Endodermal cell (in vitro differentiated cells): ENCODE results near the gene RNF169. TPM values are rescaled to one million over a fixed set of nuclear protein-coding genes. Genes with fewer than 3 reads are reported as not detected.

ENCODE experiments used
- DNase-seq: peaks from one replicate; pipeline ENCODE4 v3.0.0-alpha.2; 2017
- H3K27ac ChIP-seq: 2 replicates; pipeline ENCODE4 v1.5.1; 2013; ENCODE audit warnings: mild to moderate bottlenecking, low read depth, low read length, moderate library complexity
- H3K27me3 ChIP-seq: 2 replicates; pipeline ENCODE4 v1.6.1; 2013; ENCODE audit warnings: mild to moderate bottlenecking, low read length, moderate library complexity; ENCODE audit not compliant: insufficient read depth, control insufficient read depth, poor library complexity, severe bottlenecking
- H3K36me3 ChIP-seq: 2 replicates; pipeline ENCODE4 v1.7.0; 2013; ENCODE audit warnings: mild to moderate bottlenecking, low read length, moderate library complexity; ENCODE audit not compliant: control insufficient read depth, insufficient read depth
- H3K4me1 ChIP-seq: one replicate; pipeline ENCODE4 v1.7.0; 2013; ENCODE audit warnings: low read length; ENCODE audit not compliant: control insufficient read depth, insufficient read depth
- H3K4me3 ChIP-seq: 2 replicates; pipeline ENCODE4 v1.5.1; 2013; ENCODE audit warnings: mild to moderate bottlenecking, low read length, moderate library complexity
- H3K9ac ChIP-seq: 2 replicates; pipeline ENCODE4 v1.6.1; 2013; ENCODE audit warnings: mild to moderate bottlenecking, low read length, moderate library complexity; ENCODE audit not compliant: poor library complexity, severe bottlenecking; ENCODE audit errors: extremely low read depth
- H3K9me3 ChIP-seq: 2 replicates; pipeline ENCODE4 v1.6.1; 2013; ENCODE audit warnings: mild to moderate bottlenecking, low read length, moderate library complexity; ENCODE audit not compliant: control insufficient read depth
- H3K27ac Mint-ChIP-seq: 2 replicates; pipeline ENCODE4 v1.8.0; 2020; ENCODE audit warnings: mixed read lengths
- H3K27me3 Mint-ChIP-seq: 2 replicates; pipeline ENCODE4 v1.8.0; 2021; ENCODE audit warnings: mild to moderate bottlenecking, mixed read lengths; ENCODE audit not compliant: insufficient read depth
- H3K36me3 Mint-ChIP-seq: 2 replicates; pipeline ENCODE4 v1.8.0; 2020; ENCODE audit warnings: low read depth, mixed read lengths
- H3K4me1 Mint-ChIP-seq: 2 replicates; pipeline ENCODE4 v1.8.0; 2020; ENCODE audit warnings: mixed read lengths
- H3K4me3 Mint-ChIP-seq: 2 replicates; pipeline ENCODE4 v1.8.0; 2020; ENCODE audit warnings: mild to moderate bottlenecking, moderate library complexity, mixed read lengths
- H3K9me3 Mint-ChIP-seq: 2 replicates; pipeline ENCODE4 v1.8.0; 2020; ENCODE audit warnings: mild to moderate bottlenecking, mixed read lengths
- CTCF ChIP-seq: fragments of 200-600 bp; sonication (generic); conservative IDR thresholded peaks from 2 replicates; pipeline ENCODE4 v1.5.0; 2021; ENCODE audit warnings: antibody characterized with exemption, mild to moderate bottlenecking
- WGBS, 2 experiments: methylation state at CpG; one replicate each; pipeline versions ENCODE4 v1.1.5 to v1.1.7; 2013; ENCODE audit warnings: missing lambda C conversion rate in 2 of 2, mixed read lengths in 1 of 2; ENCODE audit not compliant: insufficient coverage in 1 of 2, insufficient read length in 1 of 2; 5-methylcytosine and 5-hydroxymethylcytosine counted together
- total RNA-seq, 2 donors: library from RNA; stranded (reverse); fragmentation: NEBNext Ultra II Directional in 1 of 2; extraction: Animal tissue kit (Norgen Biotek cat#: 25700) in 1 of 2; gene quantifications; 2 replicates in 1 of 2; 3 replicates in 1 of 2; pipeline ENCODE4 v1.2.1, GENCODE V29; 2021

The RNF169 gene
- total RNA-seq, 2 donors from 2014 or later = 18.3 to 23.6 TPM

GRCh38 chr11:74784726-74785125, 36.1 kb downstream of the RNF169 start:
- Mint-ChIP-seq H3K4me3 (no peak overlapping the region), H3K9me3 (no peaks in the 10 kb centered on the region), H3K36me3 (peaks cover 4% of the 10 kb centered on the region), H3K27me3 (no peaks in the 10 kb centered on the region), H3K27ac (no peak overlapping the region), H3K4me1 (peaks cover 4% of the 10 kb centered on the region)
- 88 to 100% methylated on average over 1 to 4 of the region's 4 CpGs for WGBS, 2 experiments
- H3K9ac ChIP-seq = no peak overlapping the region
- peaks cover 5% of the 10 kb centered on the region for H3K36me3 ChIP-seq
- DNase-seq = no peak
- H3K4me1 ChIP-seq = no peaks in the 10 kb centered on the region
- no peak for TF ChIP-seq CTCF
- no peak overlapping the region for H3K4me3 ChIP-seq
- peaks cover 3% of the 10 kb centered on the region for H3K9me3 ChIP-seq
- no peak overlapping the region for H3K27ac ChIP-seq
- no peaks in the 10 kb centered on the region for H3K27me3 ChIP-seq

GRCh38 chr11:74786574-74786973, 37.9 kb downstream of the RNF169 start:
- H3K36me3 Mint-ChIP-seq = peaks cover 19% of the 10 kb centered on the region
- H3K4me1 Mint-ChIP-seq = peaks cover 4% of the 10 kb centered on the region
- Histone ChIP-seq H3K4me1 (no peaks in the 10 kb centered on the region), H3K9me3 (peaks cover 15% of the 10 kb centered on the region), H3K9ac (no peak overlapping the region), H3K4me3 (no peak overlapping the region), H3K27ac (no peak overlapping the region), H3K36me3 (peaks cover 24% of the 10 kb centered on the region), H3K27me3 (no peaks in the 10 kb centered on the region)
- H3K9me3 Mint-ChIP-seq = no peaks in the 10 kb centered on the region
- no peak for TF ChIP-seq CTCF
- peak overlapping the region; percentile 50 for H3K27ac Mint-ChIP-seq
- no peak for DNase-seq
- no peaks in the 10 kb centered on the region for H3K27me3 Mint-ChIP-seq
- H3K4me3 Mint-ChIP-seq = no peak overlapping the region

GRCh38 chr11:74791333-74792100, 42.9 kb downstream of the RNF169 start:
- no peaks in the 10 kb centered on the region for H3K27me3 Mint-ChIP-seq
- no peak overlapping the region for H3K27ac Mint-ChIP-seq
- H3K4me1 Mint-ChIP-seq = no peaks in the 10 kb centered on the region

More at GRCh38 chr11:74791333-74792100, 42.9 kb downstream of the RNF169 start:
- Histone ChIP-seq H3K36me3 (peaks cover 67% of the 10 kb centered on the region), H3K4me1 (no peaks in the 10 kb centered on the region), H3K9ac (no peak overlapping the region), H3K4me3 (no peak overlapping the region), H3K27me3 (no peaks in the 10 kb centered on the region), H3K9me3 (peaks cover 44% of the 10 kb centered on the region), H3K27ac (no peak overlapping the region)
- Mint-ChIP-seq H3K9me3 (peaks cover 16% of the 10 kb centered on the region), H3K4me3 (no peak overlapping the region), H3K36me3 (peaks cover 64% of the 10 kb centered on the region)
- no peak for DNase-seq
- WGBS, 2 experiments = 71 to 86% methylated on average over 4 to 9 of the region's 9 CpGs
- no peak for TF ChIP-seq CTCF
